Lung (tissue), 12 donors: ENCODE data around the gene KCNJ5. TPM values are rescaled to one million over a fixed set of nuclear protein-coding genes. Genes with fewer than 3 reads are reported as not detected.
A peak's percentile ranks its signal among the peaks of the same experiment; 100 is the strongest.

Experiments used
- ATAC-seq: fragments of 200-7000 bp; cut with Tn5 transposase; one replicate; pipeline ENCODE4 v1.9.1; 2020; ENCODE audit warnings: moderate number of reproducible peaks; ENCODE audit not compliant: insufficient read depth, low FRiP score
- DNase-seq, 3 donors: peaks; one replicate each; pipeline ENCODE4 v3.0.0-alpha.2; 2013 to 2017
- H3K27ac ChIP-seq, 2 donors: one replicate each; pipeline ENCODE4 v1.5.1; 2013; ENCODE audit warnings: mild to moderate bottlenecking in 2 of 2, moderate library complexity in 2 of 2, control low read depth in 1 of 2, inconsistent platforms in 1 of 2, low read depth in 1 of 2, low read length in 1 of 2
- H3K27me3 ChIP-seq, 3 donors: one replicate each; pipeline ENCODE4 v1.5.1; 2013; ENCODE audit warnings: low read length in 2 of 3; ENCODE audit not compliant: control insufficient read depth in 3 of 3, insufficient read depth in 3 of 3
- H3K36me3 ChIP-seq, 4 donors: one replicate each; pipeline ENCODE4 v1.5.1; 2013; ENCODE audit warnings: low read length in 4 of 4, mild to moderate bottlenecking in 1 of 4, moderate library complexity in 1 of 4; ENCODE audit not compliant: control insufficient read depth in 4 of 4, insufficient read depth in 4 of 4
- H3K4me1 ChIP-seq, 5 donors: one replicate each; pipeline ENCODE4 v1.5.1; 2013; ENCODE audit warnings: low read length in 5 of 5, mild to moderate bottlenecking in 2 of 5, moderate library complexity in 1 of 5; ENCODE audit not compliant: control insufficient read depth in 5 of 5, insufficient read depth in 5 of 5
- H3K4me3 ChIP-seq: one replicate; pipeline ENCODE4 v1.5.1; 2013; ENCODE audit warnings: mild to moderate bottlenecking, control low read depth, moderate library complexity
- H3K9ac ChIP-seq, 2 donors: one replicate each; pipeline ENCODE4 v1.5.1; 2013; ENCODE audit warnings: low read length in 2 of 2, control low read depth in 1 of 2; ENCODE audit not compliant: insufficient read depth in 1 of 2
- H3K9me3 ChIP-seq, 4 donors: one replicate each; pipeline ENCODE4 v1.5.1; 2013; ENCODE audit warnings: low read length in 3 of 4, mild to moderate bottlenecking in 1 of 4, moderate library complexity in 1 of 4; ENCODE audit not compliant: control insufficient read depth in 4 of 4, insufficient read depth in 3 of 4
- CTCF ChIP-seq: IDR thresholded peaks from 2 replicates; pipeline ENCODE4 v1.5.1; 2012; ENCODE audit warnings: mild to moderate bottlenecking; ENCODE audit errors: control extremely low read depth, extremely low read depth
- WGBS, 2 donors: extraction: QIAGEN DNeasy Blood & Tissue Kit; methylation state at CpG; one replicate each; pipeline ENCODE4 v1.1.7; 2013; 5-methylcytosine and 5-hydroxymethylcytosine counted together
- polyA plus RNA-seq, 2 donors: library from polyadenylated mRNA; stranded (reverse); fragments of 200-250 nt; gene quantifications; one replicate each; pipeline ENCODE4 v1.2.1, GENCODE V29; 2013
- total RNA-seq, 2 donors: library from RNA; depleted of rRNA in 1 of 2; stranded (reverse); fragments of >200 nt in 1 of 2; gene quantifications; one replicate each; pipeline ENCODE4 v1.2.1, GENCODE V29; 2014 to 2021
- donor health status: control.
- donor health status: control.
- donor health status: Bipolar disorder and iron deficiency.
- donor health status: healthy.
- donor health status: DM: yes; HTN: yes; CAD: no.

KCNJ5 gene
- total and polyA plus RNA-seq, 4 donors: 2.0 to 5.0 (median 2.8) TPM

GRCh38 chr11:128890216-128890542, 977 bp upstream of the KCNJ5 start:
- H3K4me1 ChIP-seq: peaks cover 0 to 17% (median 4%) of the 10 kb centered on the region in 5 donors
- DNase-seq: no peak
- ATAC-seq: no peak
- WGBS, 2 donors: 34 to 35% methylated on average over 9 of the region's 9 CpGs
- H3K27ac ChIP-seq: no peak overlapping the region
- no peak for TF ChIP-seq CTCF
- peak overlapping the region in 1 of 2 donors; percentile 8 for H3K9ac ChIP-seq
- no peaks in the 10 kb centered on the region for H3K36me3 ChIP-seq
- peaks cover 0 to 25% (median 19%) of the 10 kb centered on the region in 3 donors for H3K27me3 ChIP-seq
- peak overlapping the region; percentile 18 for H3K4me3 ChIP-seq
- H3K9me3 ChIP-seq: no peaks in the 10 kb centered on the region

- Histone ChIP-seq H3K9me3 (no peaks in the 10 kb centered on the region), H3K27ac (peak overlapping the region; percentile 46 to 61), H3K36me3 (no peaks in the 10 kb centered on the region), H3K4me3 (peak overlapping the region; percentile 16), H3K27me3 (peaks cover 0 to 23% (median 16%) of the 10 kb centered on the region in 3 donors), H3K4me1 (peaks cover 0 to 21% (median 4%) of the 10 kb centered on the region in 5 donors), H3K9ac (no peak overlapping the region)
- DNase-seq: peak in 2 of 3 donors; percentile 38 to 50
- WGBS, 2 donors: 37 to 56% methylated on average over 6 of the region's 6 CpGs
- ATAC-seq: peak; percentile 22
- TF ChIP-seq CTCF: no peak
Measured at GRCh38 chr11:128891913-128892398, 800 bp downstream of the KCNJ5 start.

GRCh38 chr11:128892866-128893565, 1.9 kb downstream of the KCNJ5 start:
- no peak for DNase-seq
- Histone ChIP-seq H3K4me3 (no peak overlapping the region), H3K4me1 (peaks cover 0 to 21% (median 4%) of the 10 kb centered on the region in 5 donors), H3K27me3 (peaks cover 0 to 18% (median 12%) of the 10 kb centered on the region in 3 donors), H3K27ac (peak overlapping the region; percentile 27 to 64), H3K9me3 (no peaks in the 10 kb centered on the region), H3K9ac (no peak overlapping the region), H3K36me3 (no peaks in the 10 kb centered on the region)
- TF ChIP-seq CTCF: no peak
- 76 to 82% methylated on average over 4 of the region's 4 CpGs for WGBS, 2 donors
- ATAC-seq: no peak
